GM12801 (cell line): ENCODE measurements around the gene TBL3.

Experiments used
- CTCF ChIP-seq: IDR thresholded peaks from one replicate; pipeline ENCODE4 v1.5.1; 2011; ENCODE audit warnings: control low read depth; ENCODE audit not compliant: insufficient read length; ENCODE audit errors: extremely low read depth

TBL3 gene

DNA sequence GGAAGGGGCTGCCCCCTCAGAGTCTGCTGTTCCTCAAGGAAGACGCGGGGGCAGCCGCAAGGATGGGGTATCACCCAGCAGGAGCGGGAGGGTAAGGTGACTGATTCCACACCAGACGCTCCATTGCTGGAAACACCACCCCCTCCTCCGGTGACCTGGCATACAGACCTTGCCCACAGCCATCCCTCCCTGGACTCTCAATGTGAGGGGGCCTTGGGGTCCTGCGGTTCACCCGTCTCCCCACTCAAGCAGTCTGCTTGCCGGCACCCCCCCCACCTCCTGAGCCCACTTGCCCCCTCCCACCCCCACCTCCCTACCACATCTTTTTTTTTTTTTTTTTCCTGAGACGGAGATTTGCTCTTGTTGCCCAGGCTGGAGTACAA lies 41.5 kb upstream of the TBL3 start:
- TF ChIP-seq CTCF = no peak

DNA sequence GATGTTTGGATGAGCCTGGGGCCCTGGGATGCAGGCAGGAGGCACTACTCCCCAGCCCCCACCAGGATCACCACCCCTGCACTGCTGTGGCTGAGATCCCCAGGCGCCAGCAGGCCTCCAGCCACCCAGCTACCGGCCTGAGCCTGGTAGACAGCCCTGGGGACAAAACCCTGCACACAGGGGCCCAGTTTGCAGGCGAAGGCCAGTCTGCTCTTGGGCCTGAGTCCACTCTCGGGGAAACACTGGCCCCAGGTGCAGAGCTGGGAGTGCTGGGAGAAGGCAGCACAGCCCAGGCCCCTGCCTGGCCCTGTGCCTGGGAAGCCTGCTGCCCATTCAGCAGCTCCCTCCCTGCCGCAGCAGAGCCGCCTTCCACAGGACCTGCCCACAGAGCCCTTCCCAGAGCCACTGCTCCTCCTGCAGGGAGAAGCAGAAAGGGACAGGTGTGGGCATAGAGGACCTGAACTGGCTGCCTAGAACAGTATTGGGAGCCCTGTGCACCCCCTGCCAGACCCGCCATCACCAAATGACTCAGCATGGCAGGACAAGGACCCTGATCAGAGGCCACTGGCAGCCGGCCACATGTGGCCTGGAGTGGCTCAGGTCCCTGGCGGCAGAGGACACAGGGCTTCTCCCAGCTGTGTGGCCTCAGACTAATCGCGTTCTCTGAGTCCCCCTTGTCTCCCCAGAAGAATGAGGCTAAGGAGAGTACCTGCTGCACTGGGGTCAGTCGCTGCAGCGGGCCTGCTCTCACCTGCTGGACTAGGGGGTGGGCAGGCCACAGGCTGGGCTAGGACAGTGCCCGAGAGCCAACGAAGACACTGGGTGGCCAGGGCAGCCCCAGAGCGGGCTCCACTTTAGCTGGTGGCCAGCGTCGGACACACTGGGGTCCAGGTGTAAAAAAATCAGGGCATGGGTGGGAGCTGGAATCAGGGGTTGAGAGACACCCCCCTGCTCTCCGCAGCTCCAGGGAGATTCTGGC lies 39.5 kb upstream of the TBL3 start:
- no peak for TF ChIP-seq CTCF

GRCh38 chr16:1933097-1933661 lies 38.7 kb upstream of the TBL3 start:
- TF ChIP-seq CTCF = no peak

GRCh38 chr16:1936945-1937479 lies 34.8 kb upstream of the TBL3 start:
- TF ChIP-seq CTCF = no peak

DNA sequence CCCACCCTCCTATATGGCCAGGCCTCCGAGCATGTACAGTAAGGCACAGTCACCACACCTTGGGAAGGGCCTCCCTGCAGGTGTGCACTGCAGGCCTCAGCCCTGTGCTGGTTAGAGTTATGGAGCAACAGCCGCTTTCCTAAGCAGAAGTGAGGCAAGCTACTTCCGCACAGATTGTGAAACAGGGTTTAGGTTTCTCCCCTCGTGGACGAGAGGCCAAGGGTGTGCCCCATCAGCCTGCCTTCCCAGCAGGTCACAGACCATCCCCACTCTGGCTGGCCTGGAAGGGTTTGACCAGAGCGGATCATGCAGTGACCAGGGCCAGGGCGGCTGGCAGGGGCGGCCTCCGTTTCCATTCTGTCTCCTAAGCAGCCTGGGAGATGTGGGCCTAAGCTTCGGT lies 33.5 kb upstream of the TBL3 start:
- no peak for TF ChIP-seq CTCF

DNA sequence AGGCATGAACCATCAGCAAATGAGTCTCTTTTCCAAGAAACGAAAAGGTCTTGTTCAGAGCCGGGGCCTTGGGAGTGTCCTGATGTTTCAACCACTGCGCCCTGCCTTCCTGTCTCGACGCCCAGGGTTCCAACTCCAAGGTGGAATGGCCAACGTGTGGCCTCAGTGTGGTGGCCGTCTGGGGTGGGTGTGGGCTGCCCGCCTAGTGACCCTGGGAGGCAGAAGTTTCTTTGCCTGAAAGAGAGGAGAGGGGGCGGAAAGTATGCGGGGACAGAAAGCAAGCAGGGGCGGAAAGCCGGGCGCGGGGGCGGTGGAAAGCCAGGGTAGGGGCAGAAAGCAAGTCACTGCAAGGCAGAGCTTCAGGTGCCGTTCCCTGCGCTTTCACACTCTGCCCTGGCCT lies 32.9 kb upstream of the TBL3 start:
- TF ChIP-seq CTCF = no peak

DNA sequence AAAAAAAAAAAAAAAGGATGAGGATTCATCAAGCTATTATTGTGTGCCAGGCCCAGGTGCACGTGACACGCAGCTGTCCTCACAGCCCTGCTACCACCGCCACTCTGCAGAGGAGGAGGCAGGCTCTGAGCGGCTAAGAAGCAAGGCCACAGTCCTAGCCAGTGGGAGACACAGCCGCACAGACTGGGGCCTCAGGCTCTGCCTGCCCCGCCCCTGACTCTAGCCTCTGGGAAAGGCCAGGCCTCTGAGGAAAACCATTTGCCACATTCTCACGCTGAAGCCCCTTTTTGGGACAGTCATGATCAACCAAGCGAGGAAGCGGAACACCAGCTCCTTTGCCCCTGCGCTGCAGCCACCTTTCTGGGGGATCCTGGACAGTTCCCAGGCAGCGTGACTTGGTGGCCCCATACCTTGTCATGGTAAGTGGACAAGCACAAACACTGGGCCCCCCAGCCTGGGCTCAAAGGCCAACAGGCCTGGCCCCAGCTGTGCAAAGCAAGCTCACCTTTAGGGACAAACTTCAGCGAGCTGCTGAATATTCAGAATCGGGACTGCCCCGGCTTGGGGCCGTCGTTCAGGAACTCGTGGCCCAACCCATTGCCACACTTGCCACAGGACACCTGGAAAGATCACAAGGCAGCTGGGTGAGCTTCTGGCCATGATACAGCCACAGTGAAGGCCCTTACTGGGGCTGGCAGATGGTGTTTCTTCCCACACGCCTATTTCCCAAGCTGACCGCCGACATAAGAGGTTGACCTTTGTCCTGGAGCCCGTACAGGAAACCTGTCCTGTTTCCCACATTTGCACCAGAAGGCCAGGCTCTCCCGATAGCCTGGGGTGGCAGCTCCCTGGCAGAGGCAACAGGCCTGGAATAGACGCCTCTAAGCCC lies 31.3 kb upstream of the TBL3 start:
- no peak for TF ChIP-seq CTCF
